ENCODE results near the gene PEMT.

GRCh38 chr17:17569691-17570090 is 21.8 kb downstream of the PEMT start:
- TF ChIP-seq CTCF (conservative IDR thresholded peaks at IDR 0.05; ENCODE audit: low read depth in 2 of 2): no peak
- no peak for TF ChIP-seq EZH2 (IDR thresholded peaks at IDR 0.05; ENCODE audit: low read depth, unreplicated experiment)
